ENCODE data around the gene LGALS8.

Gene LGALS8

GRCh38 chr1:236509647-236510401 lies 14.0 kb upstream of the LGALS8 start:
- DNase-seq: no peak

GRCh38 chr1:236511735-236512418 lies 11.9 kb upstream of the LGALS8 start:
- DNase-seq: no peak

- no peak for DNase-seq
Observed at GRCh38 chr1:236514703-236515442, 8.9 kb upstream of the LGALS8 start.

- DNase-seq: no peak
Observed at GRCh38 chr1:236515443-236515958, 8.3 kb upstream of the LGALS8 start.

- DNase-seq: peak; percentile 87
Observed at GRCh38 chr1:236516929-236517704, 6.7 kb upstream of the LGALS8 start.

GRCh38 chr1:236518322-236518721 lies 5.5 kb upstream of the LGALS8 start:
- peak; percentile 74 for DNase-seq

- peak; percentile 22 for DNase-seq
Observed at GRCh38 chr1:236520445-236521005, 3.3 kb upstream of the LGALS8 start.

- DNase-seq: no peak
Observed at GRCh38 chr1:236522937-236523703, 662 bp upstream of the LGALS8 start.

GRCh38 chr1:236524142-236524894 lies 536 bp downstream of the LGALS8 start:
- peak; percentile 91 for DNase-seq

GRCh38 chr1:236524895-236525184 lies 1.1 kb downstream of the LGALS8 start:
- DNase-seq: no peak

- DNase-seq: no peak
Observed at GRCh38 chr1:236526079-236526478, 2.3 kb downstream of the LGALS8 start.

GRCh38 chr1:236530286-236530685 lies 6.5 kb downstream of the LGALS8 start:
- no peak for DNase-seq

GRCh38 chr1:236530959-236531358 lies 7.2 kb downstream of the LGALS8 start:
- DNase-seq: no peak

GRCh38 chr1:236532850-236533249 lies 9.1 kb downstream of the LGALS8 start:
- DNase-seq: no peak

- DNase-seq: peak; percentile 71
Observed at GRCh38 chr1:236534151-236534651, 10.4 kb downstream of the LGALS8 start.

- DNase-seq: no peak
Observed at GRCh38 chr1:236535190-236535589, 11.4 kb downstream of the LGALS8 start.

GRCh38 chr1:236535662-236536161 lies 11.9 kb downstream of the LGALS8 start:
- no peak for DNase-seq

- no peak for DNase-seq
Observed at GRCh38 chr1:236536540-236536939, 12.8 kb downstream of the LGALS8 start.

- no peak for DNase-seq
Observed at GRCh38 chr1:236540813-236541465, 17.2 kb downstream of the LGALS8 start.

GRCh38 chr1:236541710-236542109 lies 17.9 kb downstream of the LGALS8 start:
- no peak for DNase-seq

All from fibroblast of skin of back (primary cell).